Naive B cell (primary cell): ENCODE measurements around the gene TSSK3. TPM values are rescaled to one million over a fixed set of nuclear protein-coding genes. Genes with fewer than 3 reads are reported as not detected.
"Not testable (repeated sequence)": the region's sequence is repeated elsewhere in the genome, so short reads cannot be mapped to it uniquely, and the experiment has no call there.

Source experiments
- ATAC-seq, 2 donors: fragments of 150-1000 bp; cut with Tn5 transposase; 2 replicates each; pipeline ENCODE4 v1.10.0; 2021; ENCODE audit warnings: low read depth in 2 of 2, mild to moderate bottlenecking in 2 of 2, moderate library complexity in 2 of 2
- DNase-seq: peaks from one replicate; pipeline ENCODE4 v3.0.0; 2022
- H3K27ac Mint-ChIP-seq, 6 donors: one replicate each; pipeline ENCODE4 v1.8.0; 2020 to 2022; ENCODE audit warnings: mild to moderate bottlenecking in 6 of 6, mixed read lengths in 6 of 6, moderate library complexity in 5 of 6, inconsistent platforms in 2 of 6
- H3K27me3 Mint-ChIP-seq, 3 donors: one replicate each; pipeline ENCODE4 v1.8.0; 2021 to 2022; ENCODE audit warnings: mixed read lengths in 3 of 3, mild to moderate bottlenecking in 1 of 3
- H3K36me3 Mint-ChIP-seq, 2 donors: one replicate each; pipeline ENCODE4 v1.8.0; 2020 to 2022; ENCODE audit warnings: mixed read lengths in 2 of 2, inconsistent platforms in 1 of 2, mild to moderate bottlenecking in 1 of 2
- H3K4me1 Mint-ChIP-seq, 3 donors: one replicate each; pipeline ENCODE4 v1.8.0; 2020 to 2022; ENCODE audit warnings: mixed read lengths in 3 of 3, inconsistent platforms in 1 of 3, mild to moderate bottlenecking in 1 of 3, moderate library complexity in 1 of 3
- H3K4me3 Mint-ChIP-seq, 8 donors: one replicate each; pipeline ENCODE4 v1.8.0; 2020 to 2022; ENCODE audit warnings: mild to moderate bottlenecking in 8 of 8, mixed read lengths in 8 of 8, moderate library complexity in 8 of 8, inconsistent platforms in 2 of 8
- H3K9me3 Mint-ChIP-seq, 7 donors: one replicate each; pipeline ENCODE4 v1.8.0; 2020 to 2022; ENCODE audit warnings: mixed read lengths in 7 of 7, mild to moderate bottlenecking in 5 of 7, inconsistent platforms in 2 of 7, moderate library complexity in 1 of 7
- polyA plus RNA-seq, 6 donors: library from polyadenylated mRNA; unstranded; fragments of 300-500 nt; fragmentation: Illumina TruSeq; gene quantifications; one replicate each; pipeline ENCODE4 v1.2.3, GENCODE V29; 2021; ENCODE audit warnings: low read depth in 6 of 6

The TSSK3 gene
- polyA plus RNA-seq, 6 donors from 2014 or later: 0.30 to 4.8 (median 0.94) TPM

DNA sequence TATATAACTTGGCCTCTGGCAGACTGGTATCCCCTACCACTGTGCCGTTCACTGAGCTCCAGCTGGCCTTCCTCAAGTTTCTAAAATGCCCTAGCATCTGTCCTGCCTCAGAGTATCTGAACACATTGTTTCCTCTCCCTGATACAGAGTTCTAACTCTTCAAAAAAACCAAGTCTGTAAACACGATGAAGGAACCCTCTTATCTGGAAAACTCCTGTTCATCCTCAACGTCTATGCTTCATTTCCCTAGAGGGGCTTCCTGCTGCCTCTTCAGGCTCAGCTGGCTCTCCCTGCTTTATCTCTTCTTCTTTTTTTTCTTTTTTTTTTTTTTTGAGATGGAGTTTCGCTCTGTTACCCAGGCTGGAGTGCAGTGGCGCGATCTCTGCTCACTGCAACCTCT lies 26.3 kb downstream of the TSSK3 start:
- H3K9me3 Mint-ChIP-seq: no peaks in the 10 kb centered on the region
- no peak overlapping the region for H3K27ac Mint-ChIP-seq
- H3K4me1 Mint-ChIP-seq: peaks cover 0 to 17% (median 8%) of the 10 kb centered on the region in 3 donors
- DNase-seq (no peak), ATAC-seq (no peak)
- H3K4me3 Mint-ChIP-seq: no peak overlapping the region
- no peaks in the 10 kb centered on the region for H3K27me3 Mint-ChIP-seq
- peaks cover 0 to 9% of the 10 kb centered on the region in 2 donors for H3K36me3 Mint-ChIP-seq

DNA sequence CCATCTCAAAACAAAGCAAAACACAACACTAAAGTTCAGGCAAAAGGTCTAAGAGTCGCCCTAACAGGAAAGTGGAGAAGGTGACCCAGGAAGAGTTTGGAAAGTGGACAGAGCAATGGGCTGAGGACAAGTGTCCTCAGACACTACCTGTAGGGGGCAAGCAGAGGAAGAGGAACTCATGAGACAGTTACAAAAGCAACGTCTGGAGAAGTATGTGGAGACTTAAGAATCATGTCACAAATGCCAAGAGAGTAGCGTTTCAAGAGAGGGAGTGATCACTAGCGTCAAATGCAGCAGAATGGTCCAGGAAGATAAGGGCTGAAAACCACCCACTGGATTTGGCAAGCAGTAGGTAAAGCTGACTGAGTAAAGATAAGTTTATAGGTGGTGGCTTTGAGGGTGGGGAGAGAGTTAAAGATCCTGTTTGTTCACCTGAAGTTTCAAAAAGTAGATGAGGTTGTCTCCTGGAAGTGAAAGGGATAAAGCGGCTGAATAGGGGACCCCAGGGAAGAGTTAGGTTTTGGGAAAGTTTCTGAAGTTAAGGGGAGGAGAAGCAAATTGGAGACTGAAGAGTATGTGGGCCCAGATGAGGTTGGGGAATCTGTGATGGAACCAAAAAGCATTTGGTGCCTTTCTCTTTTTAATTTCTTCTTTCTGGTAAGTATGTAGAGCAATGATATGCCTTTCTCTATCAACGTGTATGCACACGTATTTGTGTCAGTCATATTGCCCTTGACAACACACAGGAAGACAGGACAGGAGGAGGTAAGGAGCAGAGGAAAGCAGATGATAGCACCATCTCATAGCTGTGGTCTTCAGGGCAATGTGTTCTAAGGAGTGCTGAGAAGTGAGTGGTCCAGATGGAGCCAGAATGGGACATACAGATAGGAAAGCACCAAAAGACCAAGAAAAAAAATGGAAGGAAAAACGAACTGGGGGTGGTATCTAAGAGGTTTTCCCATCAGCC lies 28.8 kb downstream of the TSSK3 start:
- Mint-ChIP-seq H3K27me3 (no peaks in the 10 kb centered on the region), H3K4me1 (peaks cover 6 to 31% (median 19%) of the 10 kb centered on the region in 3 donors), H3K36me3 (peaks cover 0 to 4% of the 10 kb centered on the region in 2 donors), H3K4me3 (no peak overlapping the region), H3K9me3 (no peaks in the 10 kb centered on the region), H3K27ac (no peak overlapping the region)
- no peak for DNase-seq
- no peak for ATAC-seq

DNA sequence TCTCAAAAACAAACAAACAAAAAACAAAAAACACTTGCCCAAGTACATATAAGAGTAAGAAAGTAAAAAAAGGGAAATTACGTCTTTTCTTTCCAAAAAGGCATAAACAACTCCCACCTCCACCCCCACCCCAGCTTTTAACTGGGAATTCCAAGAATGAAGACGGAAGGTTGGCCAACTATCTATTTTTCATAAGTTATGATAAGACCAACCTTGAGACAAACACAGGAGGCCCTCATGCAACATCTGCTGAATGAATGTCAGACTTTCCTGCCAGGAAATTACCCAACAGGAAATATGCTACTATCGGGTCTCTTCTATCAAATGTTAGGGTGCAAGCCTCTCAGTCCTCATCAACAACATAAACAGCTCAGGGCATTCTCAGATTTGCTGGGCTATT lies 30.0 kb downstream of the TSSK3 start:
- Mint-ChIP-seq H3K9me3 (no peaks in the 10 kb centered on the region), H3K27ac (peak overlapping the region in 1 of 6 donors; percentile 44), H3K4me1 (peaks cover 6 to 26% (median 19%) of the 10 kb centered on the region in 3 donors), H3K36me3 (no peaks in the 10 kb centered on the region), H3K27me3 (no peaks in the 10 kb centered on the region), H3K4me3 (peak overlapping the region in 5 of 8 donors; percentile 22 to 100 (median 95))
- DNase-seq: no peak
- ATAC-seq: no peak

DNA sequence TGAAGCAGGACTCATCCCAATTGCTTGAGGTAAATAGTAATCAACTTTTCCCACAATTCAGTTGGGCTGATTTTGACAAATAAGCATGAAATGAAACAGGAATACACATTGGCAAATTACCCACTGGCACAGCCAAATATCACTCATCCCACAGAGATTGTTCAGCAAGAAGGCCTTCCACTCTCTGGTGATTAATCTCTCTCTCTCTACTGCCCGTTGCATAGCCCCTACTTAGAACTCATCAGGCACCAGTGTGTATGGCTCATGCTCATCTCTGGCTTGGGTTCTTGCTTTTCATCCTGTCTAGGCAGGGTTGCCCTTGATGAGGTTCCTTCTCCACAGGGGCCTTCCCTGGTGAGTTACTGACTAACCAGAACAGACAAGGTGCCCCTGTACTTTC lies 30.8 kb downstream of the TSSK3 start:
- DNase-seq (no peak), ATAC-seq (no peak)
- Mint-ChIP-seq H3K4me3 (peak overlapping the region in 7 of 8 donors; percentile 93 to 100 (median 99)), H3K9me3 (no peaks in the 10 kb centered on the region), H3K4me1 (peaks cover 6 to 26% (median 19%) of the 10 kb centered on the region in 3 donors), H3K27ac (peak overlapping the region in 5 of 6 donors; percentile 94 to 100 (median 98)), H3K27me3 (no peaks in the 10 kb centered on the region), H3K36me3 (no peaks in the 10 kb centered on the region)

DNA sequence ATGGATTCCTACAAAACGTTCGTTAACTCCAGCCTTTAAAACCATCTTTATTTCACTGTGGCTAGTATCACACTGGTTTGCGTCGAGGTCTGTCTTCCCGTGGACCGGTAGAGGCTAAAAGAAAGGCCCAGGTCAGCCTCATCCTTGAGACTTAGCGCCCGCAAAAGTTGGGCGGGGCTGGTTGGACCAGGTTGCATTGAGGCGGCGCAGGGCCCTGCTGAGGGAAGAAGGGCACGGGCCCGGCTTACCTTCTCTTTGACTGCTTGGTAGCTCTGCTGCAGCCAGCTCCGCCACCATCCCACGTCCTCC lies 31.4 kb downstream of the TSSK3 start:
- H3K4me3 Mint-ChIP-seq: peak overlapping the region; percentile 93 to 100 (median 99)
- peaks cover 0 to 4% (median 0%) of the 10 kb centered on the region in 3 donors for H3K27me3 Mint-ChIP-seq
- H3K36me3 Mint-ChIP-seq: no peaks in the 10 kb centered on the region
- peaks cover 6 to 26% (median 19%) of the 10 kb centered on the region in 3 donors for H3K4me1 Mint-ChIP-seq
- DNase-seq: no peak
- H3K27ac Mint-ChIP-seq: peak overlapping the region; percentile 97 to 100 (median 100)
- H3K9me3 Mint-ChIP-seq: no peaks in the 10 kb centered on the region
- ATAC-seq: peak; percentile 29 to 31

DNA sequence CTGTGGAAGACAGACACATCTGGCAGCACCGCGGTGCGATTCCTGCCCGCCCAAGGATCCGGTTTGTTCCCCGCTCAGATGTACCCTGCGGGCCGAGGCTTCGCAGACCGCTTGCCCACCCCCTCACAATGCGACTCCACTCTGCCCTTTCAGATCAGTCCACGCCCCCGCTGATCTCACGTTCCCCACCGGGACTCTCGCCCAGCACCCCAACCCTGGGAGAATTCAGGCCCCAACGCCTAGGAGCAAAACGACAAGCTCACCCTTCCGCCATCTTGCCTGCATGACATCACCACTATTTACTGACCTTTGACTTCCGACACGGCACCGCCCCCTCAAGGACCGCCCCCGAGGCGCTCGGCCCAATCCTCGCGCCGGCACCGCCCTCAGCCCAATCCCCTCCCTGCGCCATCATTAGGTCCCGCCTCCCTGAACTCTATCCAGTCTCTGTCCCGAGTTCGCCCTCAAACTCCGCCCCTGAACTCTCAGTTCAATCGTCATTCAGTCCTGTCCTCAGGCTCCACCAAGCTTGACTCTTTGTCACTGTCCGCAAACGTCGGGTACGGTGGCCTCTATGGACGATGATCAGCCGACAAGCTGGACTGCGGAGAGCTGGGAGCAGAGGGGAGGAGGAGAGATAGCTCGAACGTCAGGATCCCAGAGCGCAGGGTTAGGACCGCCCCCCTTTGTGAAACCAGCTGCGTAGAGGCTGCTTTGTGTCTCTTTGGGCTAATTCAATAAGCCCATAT lies 32.0 kb downstream of the TSSK3 start, which contains the start of gene BSDC1:
Gene BSDC1 (minus strand): TSS at position 301 of the 749 bp plus-strand sequence. CDS start 27 bp downstream, at position 274.
- no peaks in the 10 kb centered on the region for H3K9me3 Mint-ChIP-seq
- H3K4me1 Mint-ChIP-seq: peaks cover 6 to 26% (median 19%) of the 10 kb centered on the region in 3 donors
- peak within 1 kb of the TSS; percentile 97 to 100 (median 100) for H3K27ac Mint-ChIP-seq
- ATAC-seq: peak; percentile 92 to 94
- peak within 1 kb of the TSS; percentile 93 to 100 (median 99) for H3K4me3 Mint-ChIP-seq
- peak; percentile 98 for DNase-seq
- H3K36me3 Mint-ChIP-seq: no peaks in the 10 kb centered on the region
- H3K27me3 Mint-ChIP-seq: peaks cover 0 to 8% (median 0%) of the 10 kb centered on the region in 3 donors

DNA sequence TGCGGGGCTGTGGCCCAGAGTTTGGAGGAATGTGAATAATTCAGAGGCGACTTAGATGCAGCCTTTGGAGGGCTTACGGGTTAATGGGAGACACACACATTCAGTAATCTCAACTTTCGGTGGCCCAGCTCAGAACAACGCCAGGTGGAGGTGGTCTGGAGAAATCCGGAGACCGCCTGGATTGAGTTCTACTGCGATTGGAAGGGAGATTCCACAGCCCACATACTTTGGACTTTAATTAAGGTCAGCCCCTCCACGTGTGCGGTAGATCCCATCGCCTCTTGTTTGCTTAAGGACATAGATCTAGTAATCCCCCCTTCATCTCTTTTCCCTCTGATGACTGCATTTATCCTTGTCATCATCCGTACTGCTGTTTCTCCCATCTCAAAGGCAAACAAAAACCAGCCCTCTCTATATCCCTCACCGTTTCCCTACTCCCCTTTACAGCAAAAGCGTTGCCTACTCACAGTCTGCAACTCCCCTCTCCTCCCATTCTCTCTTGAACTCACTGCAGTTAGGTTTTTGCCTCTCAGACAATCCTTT lies 32.6 kb downstream of the TSSK3 start:
- peaks cover 0 to 8% (median 0%) of the 10 kb centered on the region in 3 donors for H3K27me3 Mint-ChIP-seq
- DNase-seq: no peak
- peak overlapping the region; percentile 97 to 100 (median 100) for H3K27ac Mint-ChIP-seq
- peaks cover 6 to 26% (median 19%) of the 10 kb centered on the region in 3 donors for H3K4me1 Mint-ChIP-seq
- H3K9me3 Mint-ChIP-seq: no peaks in the 10 kb centered on the region
- H3K4me3 Mint-ChIP-seq: peak overlapping the region; percentile 93 to 100 (median 99)
- ATAC-seq: no peak
- no peaks in the 10 kb centered on the region for H3K36me3 Mint-ChIP-seq

DNA sequence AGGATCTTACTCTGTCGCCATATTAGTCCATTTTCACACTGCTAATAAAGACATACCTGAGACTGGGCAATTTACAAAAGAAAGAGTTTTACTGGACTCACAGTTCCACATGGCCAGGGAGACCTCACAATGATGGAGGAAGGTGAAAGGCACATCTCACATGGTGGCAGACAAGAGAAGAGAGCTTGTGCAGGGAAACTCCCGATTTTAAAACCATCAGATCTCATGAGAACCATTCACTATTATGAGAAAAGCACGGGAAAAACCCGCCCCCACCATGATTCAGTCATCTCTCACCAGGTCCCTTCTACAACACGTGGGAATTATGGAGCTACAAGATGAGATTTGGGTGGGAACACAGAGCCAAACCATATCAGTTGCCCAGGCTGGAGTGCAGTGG lies 34.2 kb downstream of the TSSK3 start:
- Mint-ChIP-seq H3K4me3 (peak overlapping the region in 1 of 8 donors; percentile 55), H3K4me1 (peaks cover 12 to 31% (median 24%) of the 10 kb centered on the region in 3 donors)
- H3K36me3 Mint-ChIP-seq, H3K27me3 Mint-ChIP-seq, ATAC-seq, H3K27ac Mint-ChIP-seq, DNase-seq, H3K9me3 Mint-ChIP-seq: not testable (repeated sequence)

DNA sequence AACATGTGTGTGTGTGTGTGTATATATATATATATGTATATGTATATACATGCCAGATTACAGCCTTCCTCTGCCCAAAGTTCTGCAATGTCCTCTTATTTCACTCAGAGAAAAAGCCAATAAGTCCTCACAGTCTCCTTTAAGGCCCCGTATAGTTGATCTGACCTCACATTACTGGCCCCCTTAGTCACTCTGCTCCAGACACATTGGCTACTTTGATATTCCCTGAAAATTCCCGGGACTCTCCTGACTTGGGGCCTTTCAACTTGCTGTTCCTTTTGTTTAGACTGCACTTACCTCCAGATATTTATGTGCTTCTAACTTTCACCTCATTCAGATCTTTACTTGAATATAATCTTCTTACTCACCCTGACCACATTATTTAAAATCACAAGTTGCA lies 36.1 kb downstream of the TSSK3 start:
- no peaks in the 10 kb centered on the region for H3K9me3 Mint-ChIP-seq
- peaks cover 12 to 22% (median 17%) of the 10 kb centered on the region in 3 donors for H3K4me1 Mint-ChIP-seq
- no peak for DNase-seq
- H3K36me3 Mint-ChIP-seq: no peaks in the 10 kb centered on the region
- H3K4me3 Mint-ChIP-seq: no peak overlapping the region
- H3K27ac Mint-ChIP-seq: no peak overlapping the region
- peaks cover 0 to 8% (median 0%) of the 10 kb centered on the region in 3 donors for H3K27me3 Mint-ChIP-seq
- ATAC-seq: no peak

DNA sequence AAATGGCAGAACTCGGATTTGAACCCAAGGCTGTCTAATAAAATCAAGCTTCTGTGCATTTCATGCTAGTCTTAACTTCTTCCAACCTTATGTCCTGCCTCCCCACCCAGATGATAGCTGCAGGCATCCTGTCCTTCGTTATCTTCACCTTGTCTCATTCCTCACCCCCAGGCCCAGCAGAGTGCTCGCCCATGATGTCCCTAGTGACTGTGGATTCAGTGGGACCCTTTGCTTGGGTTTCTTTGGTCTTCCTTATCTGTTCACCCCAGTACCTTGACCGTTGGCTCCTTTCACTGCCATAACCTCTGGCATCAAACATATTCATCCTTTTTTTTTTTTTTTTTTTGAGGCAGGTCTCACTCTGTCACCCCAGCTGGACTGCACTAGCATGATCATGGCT lies 37.5 kb downstream of the TSSK3 start:
- Mint-ChIP-seq H3K27ac (no peak overlapping the region), H3K4me3 (peak overlapping the region in 2 of 8 donors; percentile 9 to 72)

DNA sequence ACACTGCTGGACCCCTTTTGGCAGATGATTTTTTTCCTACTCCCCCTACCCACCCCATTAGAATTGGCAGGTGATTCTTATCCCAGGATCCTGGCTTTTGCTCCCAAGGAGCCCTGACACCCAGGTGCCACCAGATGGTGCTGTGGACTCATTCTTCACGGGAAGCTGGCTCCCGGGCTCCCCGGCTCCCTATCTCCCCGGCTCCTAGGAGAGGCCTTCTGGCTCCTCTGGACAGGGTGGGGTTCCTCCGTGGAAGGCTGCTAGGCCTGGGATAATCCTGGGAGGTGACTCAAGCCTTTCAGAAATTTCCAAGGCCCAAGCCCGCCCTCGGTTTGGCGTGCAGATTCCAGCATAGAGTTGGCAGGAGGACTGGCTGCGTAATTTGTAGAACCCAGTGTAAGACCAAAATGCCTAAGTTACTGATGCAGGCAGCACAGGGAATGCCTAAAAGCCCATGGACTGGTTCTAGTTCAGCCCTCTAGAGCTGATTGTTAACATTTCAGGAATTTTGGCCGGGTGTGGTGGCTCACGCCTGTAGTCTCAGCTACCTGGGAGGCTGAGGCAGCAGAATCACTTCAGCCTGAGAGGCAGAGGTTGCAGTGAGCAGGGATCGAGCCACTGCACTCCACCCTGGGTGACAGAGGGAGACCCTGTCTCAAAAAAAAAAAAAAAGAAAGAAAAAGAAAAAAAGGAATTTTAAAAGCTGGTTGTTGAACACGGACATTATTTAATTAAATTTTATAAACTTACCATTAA lies 38.7 kb downstream of the TSSK3 start:
- H3K4me3 Mint-ChIP-seq: peak overlapping the region in 1 of 8 donors; percentile 4

More for the DNA sequence above, 37.5 kb downstream of the TSSK3 start:
- Mint-ChIP-seq H3K36me3 (no peaks in the 10 kb centered on the region), H3K27me3 (peaks cover 0 to 8% (median 0%) of the 10 kb centered on the region in 3 donors), H3K9me3 (no peaks in the 10 kb centered on the region), H3K4me1 (peaks cover 5 to 9% (median 9%) of the 10 kb centered on the region in 3 donors)
- ATAC-seq (no peak), DNase-seq (no peak)

DNA sequence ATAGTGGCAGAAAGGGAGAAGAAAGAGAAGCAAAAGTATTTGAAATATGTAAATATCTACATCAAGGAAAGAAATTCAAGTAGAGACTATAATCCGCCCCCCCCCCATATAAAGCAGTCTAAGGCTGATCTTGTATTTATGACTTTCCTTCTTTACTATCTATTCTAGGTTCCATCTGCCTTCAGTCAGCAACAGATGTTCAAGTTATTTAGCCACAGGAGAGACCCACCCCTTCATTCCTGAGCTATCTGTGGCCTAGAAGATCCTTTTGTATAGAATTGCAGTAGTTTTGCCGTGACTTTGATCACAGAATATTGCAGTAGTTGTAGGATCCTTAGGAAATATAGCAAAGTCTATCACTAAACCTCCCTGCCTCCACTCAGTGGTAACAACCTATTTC lies 42.6 kb downstream of the TSSK3 start:
- Mint-ChIP-seq H3K4me3 (no peak overlapping the region), H3K27me3 (peaks cover 0 to 4% (median 0%) of the 10 kb centered on the region in 3 donors), H3K9me3 (no peaks in the 10 kb centered on the region), H3K36me3 (no peaks in the 10 kb centered on the region), H3K27ac (no peak overlapping the region), H3K4me1 (peaks cover 4 to 5% (median 5%) of the 10 kb centered on the region in 3 donors)
- no peak for DNase-seq
- no peak for ATAC-seq

More for the DNA sequence above, 38.7 kb downstream of the TSSK3 start:
- peaks cover 4 to 5% (median 5%) of the 10 kb centered on the region in 3 donors for H3K4me1 Mint-ChIP-seq
- H3K27me3 Mint-ChIP-seq: peaks cover 0 to 8% (median 0%) of the 10 kb centered on the region in 3 donors
- H3K9me3 Mint-ChIP-seq: no peaks in the 10 kb centered on the region
- H3K27ac Mint-ChIP-seq: no peak overlapping the region
- peak; percentile 43 to 61 for ATAC-seq
- peak; percentile 29 for DNase-seq
- no peaks in the 10 kb centered on the region for H3K36me3 Mint-ChIP-seq
